Esophagus squamous epithelium (tissue), 4 donors: ENCODE measurements around the gene GPRIN3.
"Not testable (repeated sequence)": the region's sequence is repeated elsewhere in the genome, so short reads cannot be mapped to it uniquely, and the experiment has no call there.

Source experiments
- POLR2A ChIP-seq, 4 donors: fragments of 450-650 bp; IDR thresholded peaks; one replicate each; pipeline ENCODE4 v1.6.1; 2017; ENCODE audit warnings: antibody characterized with exemption in 4 of 4, mild to moderate bottlenecking in 4 of 4, moderate library complexity in 3 of 4
- TF ChIP-seq, protein P1 (sequence below), 6 experiments: fragments of 450-650 bp in 4 of 6; fragments of 200-600 bp in 2 of 6; sonication (generic) in 2 of 6; IDR thresholded peaks; one replicate each; pipeline ENCODE4 v1.5.1; 2016 to 2019; ENCODE audit warnings: antibody characterized with exemption in 6 of 6, mild to moderate bottlenecking in 4 of 6, moderate library complexity in 4 of 6

DNA sequence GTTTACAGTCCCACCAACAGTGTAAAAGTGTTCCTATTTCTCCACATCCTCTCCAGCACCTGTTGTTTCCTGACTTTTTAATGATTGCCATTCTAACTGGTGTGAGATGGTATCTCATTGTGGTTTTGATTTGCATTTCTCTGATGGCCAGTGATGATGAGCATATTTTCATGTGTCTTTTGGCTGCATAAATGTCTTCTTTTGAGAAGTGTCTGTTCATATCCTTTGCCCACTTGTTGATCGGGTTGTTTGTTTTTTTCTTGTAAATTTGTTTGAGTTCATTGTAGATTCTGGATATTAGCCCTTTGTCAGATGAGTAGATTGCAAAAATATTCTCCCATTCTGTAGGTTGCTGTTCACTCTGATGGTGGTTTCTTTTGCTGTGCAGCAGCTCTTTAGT is 108.2 kb downstream of the GPRIN3 start:
- TF ChIP-seq POLR2A (IDR thresholded peaks at IDR 0.05), result not testable (repeated sequence)
- TF ChIP-seq, protein P1, sequence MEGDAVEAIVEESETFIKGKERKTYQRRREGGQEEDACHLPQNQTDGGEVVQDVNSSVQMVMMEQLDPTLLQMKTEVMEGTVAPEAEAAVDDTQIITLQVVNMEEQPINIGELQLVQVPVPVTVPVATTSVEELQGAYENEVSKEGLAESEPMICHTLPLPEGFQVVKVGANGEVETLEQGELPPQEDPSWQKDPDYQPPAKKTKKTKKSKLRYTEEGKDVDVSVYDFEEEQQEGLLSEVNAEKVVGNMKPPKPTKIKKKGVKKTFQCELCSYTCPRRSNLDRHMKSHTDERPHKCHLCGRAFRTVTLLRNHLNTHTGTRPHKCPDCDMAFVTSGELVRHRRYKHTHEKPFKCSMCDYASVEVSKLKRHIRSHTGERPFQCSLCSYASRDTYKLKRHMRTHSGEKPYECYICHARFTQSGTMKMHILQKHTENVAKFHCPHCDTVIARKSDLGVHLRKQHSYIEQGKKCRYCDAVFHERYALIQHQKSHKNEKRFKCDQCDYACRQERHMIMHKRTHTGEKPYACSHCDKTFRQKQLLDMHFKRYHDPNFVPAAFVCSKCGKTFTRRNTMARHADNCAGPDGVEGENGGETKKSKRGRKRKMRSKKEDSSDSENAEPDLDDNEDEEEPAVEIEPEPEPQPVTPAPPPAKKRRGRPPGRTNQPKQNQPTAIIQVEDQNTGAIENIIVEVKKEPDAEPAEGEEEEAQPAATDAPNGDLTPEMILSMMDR (IDR thresholded peaks at IDR 0.05), result not testable (repeated sequence)
